HG03045 (cell line): ENCODE results near the gene ZNF618.

Experiments used
- ATAC-seq: cut with Tn5 transposase; IDR thresholded peaks from one replicate; pipeline ENCODE4 v1.9.1; 2021; ENCODE audit warnings: mild to moderate bottlenecking, moderate library complexity; ENCODE audit not compliant: unreplicated experiment

ZNF618 gene

GRCh38 chr9:113909421-113909820, 33.3 kb downstream of the ZNF618 start:
- no peak for ATAC-seq

- no peak for ATAC-seq
These were observed 34.0 kb downstream of the ZNF618 start for GRCh38 chr9:113910036-113910639.

DNA sequence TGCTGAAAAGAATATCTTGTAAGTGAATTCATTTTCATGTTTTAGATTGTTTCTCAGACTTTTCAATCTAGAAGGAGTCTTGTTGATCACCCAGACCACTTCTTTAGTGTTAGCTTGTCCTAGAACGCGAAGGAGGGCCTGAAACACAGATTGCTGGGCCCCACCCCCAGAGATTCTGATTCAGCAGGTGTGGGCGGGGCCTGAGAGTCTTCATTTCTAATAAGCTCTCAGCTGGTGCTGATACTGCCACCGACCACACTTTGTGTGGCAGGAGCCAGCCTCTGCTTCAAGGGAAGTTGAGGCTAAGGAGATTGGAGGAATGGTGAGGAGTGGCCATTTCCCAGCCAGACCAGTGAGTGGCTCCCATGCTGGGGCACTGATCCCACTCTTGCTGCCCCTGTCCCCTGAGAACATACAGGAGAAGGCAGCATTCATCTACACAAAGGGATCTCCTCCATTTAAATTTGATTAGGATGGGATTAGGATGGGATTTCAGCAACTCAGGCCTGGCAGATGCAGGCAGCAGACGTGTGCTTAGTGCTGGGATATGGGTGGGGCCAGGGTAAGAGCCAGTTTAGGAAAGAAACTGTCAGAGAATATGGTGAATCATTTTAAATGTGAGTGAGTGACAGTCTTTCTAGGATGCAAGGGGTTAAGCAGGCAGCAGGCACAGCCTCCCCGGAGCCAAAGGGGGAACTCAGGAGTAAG, 35.9 kb downstream of the ZNF618 start:
- no peak for ATAC-seq

DNA sequence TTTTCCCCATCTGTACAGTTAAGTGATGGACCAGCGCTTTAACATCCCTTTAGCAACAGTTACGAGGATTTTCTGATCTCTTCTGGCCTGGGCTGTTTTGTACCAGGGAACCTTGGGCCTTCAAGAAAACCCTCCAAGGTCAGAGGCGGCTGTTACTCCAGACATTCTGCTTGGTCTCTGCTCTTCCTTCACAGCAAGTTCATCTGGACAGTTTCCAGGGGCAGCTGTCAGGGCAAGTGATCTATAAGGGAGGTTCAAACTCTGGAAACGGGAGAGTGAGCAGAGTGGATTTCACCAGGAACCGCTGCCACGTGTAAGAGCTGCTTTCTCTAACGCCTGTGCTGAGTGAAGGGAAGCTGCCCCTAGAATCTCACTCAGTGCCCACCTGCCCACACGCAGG, 36.7 kb downstream of the ZNF618 start:
- ATAC-seq: no peak

GRCh38 chr9:113913426-113914195, 37.5 kb downstream of the ZNF618 start:
- no peak for ATAC-seq

DNA sequence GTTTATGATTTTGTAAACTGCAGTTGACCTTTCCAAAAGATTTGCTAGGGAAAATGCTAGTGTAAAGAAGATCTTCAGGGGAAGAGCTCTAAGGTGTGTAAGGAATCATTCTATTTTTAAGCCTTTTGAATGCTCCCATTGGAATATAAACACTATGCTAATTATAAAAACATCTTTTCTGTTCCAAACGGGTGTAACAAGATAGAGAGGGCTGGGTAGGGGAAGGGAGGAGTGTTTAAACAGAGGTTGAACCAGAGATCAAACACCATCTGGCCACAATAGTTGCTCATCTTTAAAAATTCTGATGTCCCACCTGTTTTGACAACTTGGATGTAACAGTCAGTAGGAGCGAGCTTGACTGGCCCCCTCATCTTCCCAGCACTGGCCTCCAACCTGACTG, 38.4 kb downstream of the ZNF618 start:
- ATAC-seq: no peak

GRCh38 chr9:113915817-113916434, 39.8 kb downstream of the ZNF618 start:
- no peak for ATAC-seq

DNA sequence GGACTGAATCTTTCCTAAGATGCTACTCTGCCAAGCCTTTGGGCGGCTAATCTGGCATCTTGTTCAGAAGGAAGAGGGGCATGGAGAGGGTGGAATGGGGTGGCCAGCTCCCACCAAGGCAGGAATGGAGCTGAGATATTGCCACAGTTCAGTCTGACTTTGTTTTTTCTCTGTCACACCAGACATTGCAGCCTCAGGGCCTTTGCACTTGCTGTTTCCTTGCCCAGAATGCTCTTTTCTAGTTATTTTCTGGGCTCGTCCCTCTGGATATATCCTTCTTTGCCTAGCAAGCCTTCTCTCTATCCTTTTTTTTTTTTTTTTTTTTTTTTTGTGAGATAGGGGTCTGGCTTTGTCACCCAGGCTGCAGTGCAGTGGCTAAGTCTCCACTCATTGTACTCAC, 40.8 kb downstream of the ZNF618 start:
- no peak for ATAC-seq

- no peak for ATAC-seq
These were observed 42.7 kb downstream of the ZNF618 start for GRCh38 chr9:113918697-113919350.

- no peak for ATAC-seq
These were observed 43.3 kb downstream of the ZNF618 start for GRCh38 chr9:113919382-113919781.

DNA sequence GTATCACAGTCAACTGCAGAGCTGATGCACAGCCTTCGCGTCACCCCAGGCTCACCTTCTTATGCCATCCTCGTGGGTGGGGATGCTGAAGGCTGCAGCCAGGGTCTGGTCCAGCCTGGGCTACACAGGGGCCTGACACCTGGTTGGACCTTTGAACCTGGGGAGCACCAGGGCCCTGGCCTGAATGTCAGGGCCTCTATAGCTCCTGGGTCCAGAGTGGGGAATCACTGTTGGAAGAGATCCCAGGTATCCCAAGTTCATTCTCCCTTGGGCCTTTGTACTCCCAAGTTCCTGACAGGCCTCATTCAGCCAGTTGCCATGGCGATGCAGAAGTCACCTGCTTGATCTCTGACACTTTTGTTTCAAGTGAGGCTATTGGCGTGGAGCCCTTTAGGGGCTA, 43.8 kb downstream of the ZNF618 start:
- ATAC-seq: no peak

DNA sequence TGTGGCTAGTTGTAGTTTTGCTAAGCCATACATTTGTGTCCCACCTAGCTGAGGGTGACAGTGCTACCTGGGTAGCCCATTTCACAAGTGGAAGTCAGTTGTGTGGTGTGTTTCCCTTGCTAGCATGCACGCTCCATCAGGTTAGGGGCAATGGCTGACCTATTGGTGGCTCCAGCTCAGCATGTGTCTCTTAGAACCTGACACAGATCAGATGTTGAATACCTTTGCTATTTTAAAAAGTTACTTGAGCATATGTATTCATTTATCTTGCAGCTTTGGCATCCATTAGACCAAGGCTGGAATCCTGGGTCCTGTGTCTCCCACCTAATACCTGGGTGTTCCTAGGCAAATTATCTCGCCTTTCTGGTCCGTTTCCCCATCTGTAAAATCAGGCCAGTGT, 44.8 kb downstream of the ZNF618 start:
- ATAC-seq: no peak

GRCh38 chr9:113921396-113921925, 45.4 kb downstream of the ZNF618 start:
- no peak for ATAC-seq

GRCh38 chr9:113922160-113922559, 46.1 kb downstream of the ZNF618 start:
- ATAC-seq: no peak

- ATAC-seq: no peak
These were observed 50.1 kb downstream of the ZNF618 start for GRCh38 chr9:113926211-113926610.

GRCh38 chr9:113927277-113927676, 51.2 kb downstream of the ZNF618 start:
- no peak for ATAC-seq

GRCh38 chr9:113928269-113928668, 52.2 kb downstream of the ZNF618 start:
- no peak for ATAC-seq

DNA sequence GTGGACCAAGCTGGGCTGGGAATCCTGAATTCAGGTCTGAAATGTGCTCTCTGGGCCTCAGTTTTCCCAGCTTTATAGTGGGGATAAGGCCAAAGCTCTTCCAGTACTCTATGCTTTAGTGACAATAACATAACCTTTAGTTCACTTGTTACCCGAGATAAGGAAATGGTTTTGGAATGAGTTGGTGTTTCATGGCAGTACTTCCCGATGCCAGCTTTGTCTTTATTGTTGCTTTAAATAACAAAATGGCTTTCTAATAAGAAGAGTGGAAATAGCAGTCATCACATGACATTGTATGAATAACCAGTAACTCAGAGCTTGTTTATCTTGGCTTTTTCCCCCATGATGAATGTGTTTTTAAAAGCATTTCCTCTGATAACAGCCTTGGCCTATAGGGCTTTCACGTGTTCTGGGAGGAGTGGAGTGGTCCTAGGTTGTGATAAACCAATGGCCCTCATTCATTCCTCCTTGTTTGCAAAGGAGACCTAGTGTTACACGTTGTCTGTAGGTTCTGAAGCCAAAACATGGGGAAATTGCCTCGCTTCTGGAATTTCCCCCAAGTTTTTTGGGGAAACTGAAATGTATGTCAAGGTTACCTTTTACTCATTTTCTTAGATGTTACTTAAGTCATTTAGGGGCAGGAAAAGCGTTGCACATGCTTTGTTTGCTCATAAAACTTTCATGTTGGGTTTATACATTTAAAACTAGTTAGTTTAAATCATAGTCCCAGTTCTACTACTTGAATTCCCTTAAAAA, 53.7 kb downstream of the ZNF618 start:
- ATAC-seq: no peak

- no peak for ATAC-seq
These were observed 54.3 kb downstream of the ZNF618 start for GRCh38 chr9:113930390-113930783.

- no peak for ATAC-seq
These were observed 55.0 kb downstream of the ZNF618 start for GRCh38 chr9:113931140-113931539.
